ENCODE results near the gene MAML3.
"Not testable (repeated sequence)": the region's sequence is repeated elsewhere in the genome, so short reads cannot be mapped to it uniquely, and the experiment has no call there.

MAML3 gene

DNA sequence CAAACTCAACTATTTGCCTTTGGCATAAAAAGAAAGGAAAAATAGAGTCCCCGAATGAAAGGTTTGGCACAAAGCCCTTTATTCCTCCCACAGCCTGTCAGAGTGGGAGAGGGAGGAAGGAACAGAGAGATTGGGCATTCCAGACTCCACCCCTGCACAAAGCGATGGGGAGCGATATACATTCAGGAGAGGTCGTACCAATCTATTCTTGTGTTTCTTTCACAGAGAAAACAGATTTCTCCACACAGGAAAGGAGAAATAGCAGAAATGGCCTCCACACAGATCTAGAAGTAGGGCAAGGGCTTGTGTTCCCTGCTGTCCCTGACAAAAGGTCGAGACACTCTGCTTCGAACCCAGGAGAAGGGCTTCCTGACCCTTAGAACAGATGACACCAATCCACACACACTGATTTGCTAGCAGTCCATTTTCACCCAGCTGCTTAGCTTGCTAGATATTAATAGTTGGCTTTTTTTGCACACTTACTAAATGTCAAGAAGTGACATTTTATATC, 197.4 kb downstream of the MAML3 start:
- no peak for DNase-seq

DNA sequence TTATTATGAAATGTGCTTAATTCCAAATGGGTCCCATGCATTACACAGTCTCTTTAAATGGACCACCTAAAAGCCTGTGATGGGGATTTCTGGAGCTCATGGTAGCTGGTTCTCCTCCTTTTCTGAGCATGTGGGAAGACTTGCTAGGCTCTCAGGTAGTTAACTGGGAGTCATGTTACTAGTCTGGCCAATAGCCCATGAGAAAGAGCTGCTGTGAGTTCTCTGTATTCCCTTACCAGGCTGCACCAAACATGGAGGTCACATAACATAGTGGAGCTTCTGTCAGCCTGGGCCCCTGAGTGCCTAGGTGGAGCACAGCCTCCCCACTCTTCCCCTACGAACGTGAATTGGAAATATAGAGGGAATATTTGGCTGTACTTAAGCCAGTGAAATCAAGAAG, 198.4 kb downstream of the MAML3 start:
- no peak for DNase-seq

DNA sequence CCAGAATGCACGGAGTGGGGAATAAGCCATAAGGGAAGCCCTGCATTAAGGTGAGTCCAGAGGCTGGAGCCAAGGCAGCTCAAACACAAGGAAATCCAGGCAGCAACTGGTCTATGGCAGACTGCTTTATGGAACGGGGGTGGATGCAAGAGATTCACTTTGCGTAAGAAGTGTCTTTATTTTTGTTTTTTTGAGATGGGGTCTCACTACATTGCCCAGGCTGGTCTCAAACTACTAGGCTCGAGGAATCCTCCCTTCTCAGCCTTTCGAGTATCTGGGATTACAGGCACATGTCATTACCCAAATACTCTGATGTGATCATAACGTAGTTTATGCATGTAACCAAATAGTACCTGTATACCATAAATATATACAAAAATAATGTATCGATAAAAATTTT, 199.5 kb downstream of the MAML3 start:
- no peak for DNase-seq

DNA sequence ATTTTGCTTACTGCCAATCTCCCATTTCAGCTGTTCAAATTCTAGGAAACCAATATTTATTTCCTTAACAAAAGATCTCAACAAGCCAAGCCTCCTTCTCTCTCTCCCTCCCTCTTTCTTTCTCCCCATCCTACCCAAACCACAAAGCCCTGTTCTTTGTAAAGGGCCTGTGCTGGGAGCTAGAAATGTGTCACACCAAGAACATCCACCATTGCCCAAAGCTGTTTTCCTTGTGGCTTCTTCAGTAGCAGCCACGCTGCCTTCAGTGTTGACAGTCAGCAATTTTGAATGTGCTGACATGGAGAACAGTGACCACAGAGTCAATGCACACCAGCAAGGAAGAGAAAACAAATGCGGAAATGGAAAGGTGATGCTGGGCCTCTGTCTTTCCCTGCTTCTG, 203.0 kb downstream of the MAML3 start:
- DNase-seq = no peak

DNA sequence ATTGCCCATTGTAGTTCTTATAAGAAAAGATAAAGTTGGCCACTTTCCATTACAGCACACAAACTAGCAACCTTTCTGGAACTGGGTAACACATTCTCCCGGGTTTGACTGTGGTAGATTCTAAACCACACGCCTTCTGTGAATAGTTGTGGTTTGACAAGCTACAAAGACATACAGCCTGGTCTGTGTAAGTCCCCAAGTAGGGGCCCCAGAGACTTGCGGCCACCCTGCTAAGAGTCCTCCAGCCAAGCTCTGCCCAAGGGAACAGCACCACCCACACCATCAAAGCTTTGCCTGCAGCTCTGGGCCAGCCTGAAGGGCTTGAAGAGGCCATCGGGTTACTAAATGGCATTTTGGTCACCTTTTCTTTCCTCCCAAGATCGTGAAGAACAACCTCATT, 203.4 kb downstream of the MAML3 start:
- peak; percentile 67 for DNase-seq

DNA sequence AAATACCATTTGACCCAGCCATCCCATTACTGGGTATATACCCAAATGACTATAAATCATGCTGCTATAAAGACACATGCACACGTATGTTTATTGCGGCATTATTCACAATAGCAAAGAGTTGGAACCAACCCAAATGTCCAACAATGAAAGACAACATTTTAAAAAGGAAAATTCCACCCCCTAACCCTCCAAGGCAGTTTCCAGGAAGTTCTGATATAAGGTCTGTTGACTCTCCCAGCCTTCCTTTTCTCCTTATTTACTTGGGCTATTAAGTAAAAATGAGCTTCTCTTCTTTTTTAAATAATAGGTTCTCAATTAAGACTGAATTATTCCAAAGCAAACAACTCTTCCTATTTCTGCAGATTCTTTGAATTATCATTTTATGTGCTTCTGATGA, 209.1 kb downstream of the MAML3 start:
- DNase-seq = not testable (repeated sequence)

DNA sequence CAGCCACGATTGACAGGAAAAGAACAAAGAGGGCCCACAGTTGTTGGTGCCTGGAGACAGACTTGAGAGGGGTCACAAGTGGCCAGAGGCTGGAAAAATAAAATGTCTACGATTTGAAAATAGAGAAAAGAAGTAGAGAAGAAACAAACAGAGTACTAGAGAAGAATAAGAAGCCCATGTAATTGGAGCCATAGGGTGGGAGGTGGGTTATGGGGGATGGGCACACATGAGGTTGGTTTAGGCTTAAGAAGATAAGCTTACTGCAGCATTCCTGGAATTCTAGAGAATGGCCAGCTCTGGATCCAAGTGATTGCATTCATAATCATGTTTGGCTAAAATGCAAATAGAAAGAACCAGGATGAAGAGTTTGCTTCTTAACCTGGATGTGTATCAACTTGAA, 210.7 kb downstream of the MAML3 start:
- DNase-seq = no peak

DNA sequence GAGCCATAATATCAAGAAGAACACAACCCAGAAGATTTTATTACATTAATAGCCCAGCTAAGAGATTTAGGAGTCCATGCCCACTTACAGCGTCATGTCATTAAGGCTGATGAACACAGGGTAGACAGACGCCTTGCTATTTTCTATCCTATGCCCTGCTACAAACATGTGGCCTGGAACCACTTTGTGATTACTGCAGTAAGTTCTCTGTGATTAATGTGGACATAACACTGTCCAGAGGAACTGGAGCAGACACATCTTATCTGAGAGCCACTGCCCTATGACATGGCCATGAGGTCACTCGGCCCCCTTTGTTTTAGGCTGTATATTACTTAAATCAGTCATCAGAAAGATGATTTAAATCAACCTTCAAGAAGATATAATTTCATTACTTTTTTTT, 211.7 kb downstream of the MAML3 start:
- no peak for DNase-seq

DNA sequence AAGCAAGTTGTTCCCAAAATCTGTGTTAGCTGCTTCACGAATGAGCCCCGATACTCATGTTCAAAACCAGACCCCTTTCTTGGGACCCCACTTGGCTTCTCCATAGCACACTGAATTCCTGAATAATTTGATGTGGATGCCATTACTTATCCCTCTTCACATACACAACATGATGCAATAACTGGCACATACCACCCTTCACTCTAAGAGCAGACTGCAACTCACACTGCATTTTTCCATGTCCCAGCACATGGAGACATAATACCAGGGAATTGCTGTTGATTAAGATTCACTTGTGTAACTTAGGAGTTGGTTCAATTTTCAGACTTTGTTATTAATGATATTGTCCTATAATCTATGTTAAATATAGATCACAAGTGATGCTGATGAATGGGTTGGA, 213.4 kb downstream of the MAML3 start:
- no peak for DNase-seq

DNA sequence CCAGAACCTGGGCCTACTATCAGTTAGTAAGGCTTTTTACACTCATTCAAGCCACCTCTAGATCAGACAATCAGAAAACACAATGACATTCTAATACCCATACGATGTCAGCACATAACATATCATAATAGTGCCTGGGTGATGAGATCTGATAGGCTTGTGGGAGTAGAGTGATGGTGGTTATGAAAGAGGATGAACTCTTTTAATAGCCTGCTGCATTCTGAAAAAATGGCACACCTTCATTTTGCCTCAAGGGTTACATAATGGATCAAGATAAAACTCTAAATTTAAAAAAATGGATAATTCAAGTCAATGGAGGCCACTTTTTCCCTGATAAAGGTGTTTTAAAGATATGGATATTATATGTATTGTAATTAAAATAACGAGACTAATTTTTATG, 215.6 kb downstream of the MAML3 start:
- no peak for DNase-seq

DNA sequence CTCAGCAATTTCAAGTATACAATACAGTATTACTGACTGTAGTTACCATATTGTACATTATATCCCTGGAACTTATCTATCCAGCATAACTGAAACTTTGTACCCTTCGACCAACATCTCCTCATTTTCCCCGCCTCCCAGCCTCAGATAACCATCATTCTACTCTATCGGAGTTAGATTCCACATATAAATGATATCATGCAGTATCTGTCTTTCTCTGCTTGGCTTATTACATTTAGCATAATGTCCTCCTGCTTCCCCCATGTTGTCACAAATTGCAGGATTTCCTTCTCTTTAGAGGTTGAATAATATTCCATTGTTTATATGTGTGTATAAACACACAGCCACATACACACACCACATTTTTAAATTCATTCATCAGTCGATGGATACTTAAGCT, 218.1 kb downstream of the MAML3 start:
- DNase-seq = no peak

DNA sequence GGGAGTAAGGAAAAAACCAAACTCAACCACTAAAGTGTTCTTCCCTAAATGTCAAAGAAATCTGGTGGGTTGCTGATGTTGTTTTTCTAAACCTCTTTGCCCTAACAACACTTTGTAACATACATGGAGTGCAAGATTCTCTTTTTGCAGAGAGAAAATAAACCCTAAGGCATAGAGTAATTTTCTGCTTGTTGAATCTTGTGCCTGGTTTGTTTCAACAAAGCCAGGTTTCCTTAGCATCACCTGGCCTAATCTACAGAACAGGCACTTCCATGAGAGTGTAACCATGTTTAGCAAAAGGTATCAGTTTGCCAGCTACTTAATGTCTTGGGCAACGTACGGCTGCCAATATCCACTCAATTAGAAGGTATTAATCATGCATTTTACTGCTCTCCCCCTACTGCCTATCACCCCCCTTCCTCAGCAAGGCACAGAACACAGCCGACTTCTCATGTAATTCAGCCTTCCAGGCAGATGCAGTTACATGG, 219.2 kb downstream of the MAML3 start:
- no peak for DNase-seq

DNA sequence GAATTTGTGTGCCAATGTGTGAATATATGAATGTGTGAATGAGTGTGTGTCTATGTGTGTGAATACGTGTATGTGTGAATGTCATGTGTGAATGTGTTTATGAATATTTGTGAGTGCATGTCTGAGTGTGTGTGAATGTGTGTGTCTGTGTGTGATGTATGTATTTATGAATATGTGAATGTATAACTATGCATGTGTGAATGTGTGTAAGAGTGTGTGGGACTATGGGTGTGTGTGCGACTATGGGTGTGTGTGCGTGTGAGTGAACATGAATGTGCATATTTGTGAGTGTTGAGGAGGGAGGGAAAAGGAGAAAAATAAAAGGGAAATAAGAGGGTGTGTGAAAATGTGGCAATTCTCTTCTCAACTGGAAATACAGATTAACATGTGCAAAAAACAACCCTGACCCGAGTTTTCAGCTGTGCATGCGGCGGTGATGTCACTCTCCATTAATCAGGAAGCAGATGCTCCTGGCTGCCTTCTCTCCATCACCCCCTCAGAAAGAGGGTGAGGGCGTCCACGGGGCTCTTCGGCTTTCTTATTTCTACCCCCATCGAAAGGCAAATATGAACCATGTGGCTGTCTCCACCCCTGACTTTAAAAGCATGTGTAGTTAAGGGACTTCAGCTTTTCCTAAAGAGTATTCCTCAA, 219.8 kb downstream of the MAML3 start:
- DNase-seq = no peak

DNA sequence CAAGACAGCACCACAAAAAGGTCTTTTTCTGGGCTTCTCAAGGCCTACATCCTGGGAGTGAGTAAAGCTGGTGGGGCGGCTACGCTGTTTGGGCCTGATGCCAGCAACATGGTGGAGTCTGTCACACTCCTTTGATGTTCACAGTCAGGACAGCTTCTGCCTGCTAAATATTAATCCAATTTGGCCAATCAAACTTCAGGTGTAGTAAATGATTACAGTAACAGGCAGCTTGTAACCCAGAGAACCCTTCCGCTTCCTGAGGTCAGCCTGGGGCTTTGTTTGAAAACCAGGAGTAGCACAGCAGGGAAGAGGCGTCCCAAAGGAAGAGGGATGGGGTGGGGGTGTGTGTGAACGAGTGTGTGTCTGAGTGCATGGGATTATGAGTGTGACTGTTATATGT, 220.4 kb downstream of the MAML3 start:
- no peak for DNase-seq

DNA sequence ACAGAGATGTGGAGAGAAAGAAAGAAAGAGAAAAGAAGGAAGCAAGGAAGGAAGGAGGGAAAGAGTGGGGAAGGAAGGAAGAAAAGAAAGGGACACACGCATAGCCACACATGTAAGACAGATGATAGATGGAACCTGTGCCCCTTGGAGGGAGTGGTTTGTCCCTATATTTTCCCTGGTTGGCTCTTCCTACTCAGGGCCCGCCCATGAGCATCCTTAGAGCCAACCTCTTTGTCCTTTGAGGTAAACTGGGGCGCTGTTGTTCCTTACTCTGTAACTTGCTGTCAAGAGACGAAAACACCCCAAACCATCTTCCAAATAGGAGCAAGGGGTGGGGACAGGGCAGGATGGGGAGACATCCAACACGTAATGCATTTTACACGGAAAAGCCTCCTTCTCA, 220.9 kb downstream of the MAML3 start:
- no peak for DNase-seq

DNA sequence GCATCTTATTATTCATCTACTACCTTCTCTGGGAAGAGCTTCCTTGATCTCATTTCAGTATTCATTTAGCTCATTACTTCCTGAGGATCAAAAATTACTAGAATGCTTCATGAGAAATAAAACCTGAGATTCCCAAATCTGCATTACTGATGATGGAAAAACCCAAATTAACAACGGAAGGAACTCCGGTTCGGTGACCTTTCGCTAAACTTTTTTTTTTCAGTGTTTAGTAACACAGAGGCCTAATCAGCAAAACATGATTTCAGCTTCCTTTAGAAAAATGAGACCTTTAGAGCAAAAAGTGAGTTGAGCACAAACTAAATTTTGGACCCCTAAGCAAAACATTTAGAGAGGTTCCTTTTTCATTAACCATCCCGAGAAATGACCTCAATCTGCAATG, 229.2 kb downstream of the MAML3 start:
- DNase-seq = no peak

DNA sequence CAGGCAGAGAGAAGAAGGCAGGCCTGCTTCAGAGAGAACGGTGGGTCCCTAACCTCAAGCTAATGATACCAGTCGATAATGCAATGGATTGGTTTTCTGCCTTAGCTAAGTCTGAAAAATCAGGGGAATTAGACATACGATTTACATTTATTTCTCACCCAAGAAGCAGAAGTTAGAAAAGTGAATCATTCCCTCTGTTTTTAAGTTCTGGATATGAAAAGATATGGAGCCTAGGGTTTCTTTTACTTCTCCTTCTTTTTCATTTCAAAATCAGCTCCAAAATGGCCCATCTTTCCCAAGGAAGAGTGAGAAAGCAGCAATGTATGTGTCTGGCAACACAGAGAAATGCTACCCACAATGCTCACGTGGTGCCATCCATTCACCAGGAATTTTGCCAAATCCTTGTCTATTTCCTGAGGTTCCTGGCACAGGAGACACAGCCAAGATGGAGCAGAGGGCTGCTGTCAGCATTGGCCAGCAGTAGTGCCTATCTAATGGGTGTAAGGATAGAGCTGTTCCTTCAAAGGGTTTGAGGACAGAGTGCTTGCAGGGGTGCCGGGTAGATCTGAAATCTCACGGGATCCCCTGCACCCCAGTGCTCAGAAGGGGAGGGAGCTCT, 231.5 kb downstream of the MAML3 start:
- DNase-seq = no peak

DNA sequence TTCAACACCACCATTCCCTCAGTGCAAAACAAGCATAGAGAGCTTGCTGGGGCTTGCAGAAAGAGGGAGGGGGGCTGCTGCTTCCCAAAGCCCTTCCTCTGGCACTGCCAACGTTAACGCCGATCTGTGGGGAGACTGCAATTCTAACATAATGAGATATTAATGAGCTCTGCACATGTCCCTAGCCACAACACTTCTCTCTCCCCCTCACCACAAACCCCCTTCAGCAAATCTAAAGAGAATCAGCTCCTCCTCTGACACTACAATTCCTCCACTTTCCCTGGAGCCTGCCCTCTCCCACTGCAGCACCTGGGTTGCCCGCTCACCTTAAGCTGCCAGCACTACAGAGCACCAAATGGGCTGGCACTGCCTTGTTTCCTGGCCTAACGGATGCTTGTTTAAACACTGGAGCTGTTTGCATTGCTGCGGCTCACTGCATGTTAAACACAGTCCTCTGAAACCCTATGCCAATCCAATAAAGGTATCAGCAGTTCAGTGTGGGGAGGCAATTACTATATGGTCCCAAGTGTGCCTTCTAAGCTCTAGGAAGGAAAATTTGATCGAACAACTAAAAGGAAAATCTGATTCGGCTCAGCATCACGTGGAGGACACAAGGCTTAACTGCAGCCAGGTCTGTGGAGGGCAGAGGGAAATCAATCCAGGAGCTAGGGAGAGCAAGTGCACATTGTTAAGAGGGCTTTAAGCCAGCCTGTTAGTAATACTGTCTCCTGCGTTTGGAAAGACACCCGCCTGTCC, 232.4 kb downstream of the MAML3 start:
- DNase-seq = no peak

DNA sequence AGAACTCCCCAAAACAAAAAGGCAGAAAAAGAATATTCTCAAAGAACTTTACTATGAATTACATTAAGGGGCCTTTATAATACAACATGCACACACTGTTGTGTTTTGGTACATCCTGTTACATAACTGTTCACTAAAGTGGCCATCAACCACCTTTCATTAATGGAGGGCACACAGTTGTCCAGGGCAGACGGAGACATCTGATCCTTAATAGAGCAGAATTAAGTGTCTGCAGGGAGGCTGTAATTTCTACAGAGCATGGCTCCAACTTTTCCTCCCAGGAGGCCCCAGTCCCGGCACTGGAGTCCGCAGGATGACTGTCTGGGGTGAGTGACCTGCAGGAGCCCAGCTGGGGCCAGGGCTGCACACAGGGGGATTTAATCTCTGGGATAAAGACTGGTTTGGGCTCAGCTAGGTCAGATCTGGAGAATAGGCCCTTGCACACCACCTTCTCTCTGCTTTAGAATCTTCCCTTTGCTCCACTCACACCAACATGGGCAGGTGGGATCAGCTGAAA, 233.4 kb downstream of the MAML3 start:
- no peak for DNase-seq

DNA sequence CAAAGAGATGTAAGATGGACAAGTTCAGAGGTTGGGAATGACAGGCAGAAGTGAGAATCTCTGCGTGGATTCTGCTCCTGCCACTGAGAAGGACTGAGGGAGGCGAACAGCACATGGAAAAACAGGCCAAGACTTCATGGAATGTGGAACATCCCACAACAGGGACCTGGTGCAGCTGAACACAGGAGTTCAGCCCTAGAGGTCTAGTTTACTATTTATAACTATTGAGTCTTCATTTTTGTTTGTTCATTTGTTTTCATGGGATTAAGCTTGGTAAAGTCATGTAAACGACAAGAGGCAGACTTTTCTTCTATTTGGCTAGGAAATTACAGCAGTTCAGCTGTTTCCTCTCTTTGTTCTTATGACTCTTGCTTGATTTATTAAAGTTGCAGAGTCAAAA, 234.5 kb downstream of the MAML3 start:
- DNase-seq = no peak

DNA sequence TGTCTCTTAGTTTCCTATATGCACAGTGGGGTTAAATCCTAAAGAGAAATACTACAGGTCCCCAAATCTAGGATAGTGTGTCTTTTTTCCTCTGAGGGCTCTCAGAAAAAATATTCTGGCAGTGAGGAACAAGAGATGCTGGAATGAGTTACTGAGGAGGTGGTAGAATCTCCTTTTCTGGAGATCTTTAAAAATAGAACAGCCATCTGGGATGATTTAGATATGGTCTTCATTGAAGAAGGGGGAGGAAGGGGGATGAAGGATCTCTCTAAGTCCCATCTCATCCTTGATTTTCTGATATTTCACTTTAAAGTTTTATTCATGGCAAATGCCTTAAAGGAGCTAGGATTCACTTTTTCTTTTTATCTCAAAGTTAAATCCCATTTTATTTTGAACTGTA, 235.0 kb downstream of the MAML3 start:
- DNase-seq = no peak

DNA sequence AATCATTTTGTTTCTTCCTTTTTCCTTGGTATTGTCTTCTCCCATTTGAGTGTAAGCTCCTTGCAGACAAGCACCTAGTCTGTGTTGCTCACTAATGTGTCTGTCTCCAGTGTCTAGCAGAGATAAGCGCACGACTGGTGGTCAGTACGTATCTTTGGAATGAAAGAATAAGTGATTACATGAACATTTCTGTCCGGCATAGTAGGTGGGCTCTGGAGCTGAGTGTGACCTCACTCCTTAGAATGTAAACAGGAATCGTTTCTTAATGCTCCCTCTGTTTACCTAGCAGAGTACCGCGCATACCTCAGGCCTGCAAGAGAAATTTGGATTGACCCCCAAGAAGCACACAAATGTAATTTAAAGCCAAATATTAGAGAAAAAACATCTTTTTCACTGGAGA, 235.4 kb downstream of the MAML3 start:
- DNase-seq = no peak

DNA sequence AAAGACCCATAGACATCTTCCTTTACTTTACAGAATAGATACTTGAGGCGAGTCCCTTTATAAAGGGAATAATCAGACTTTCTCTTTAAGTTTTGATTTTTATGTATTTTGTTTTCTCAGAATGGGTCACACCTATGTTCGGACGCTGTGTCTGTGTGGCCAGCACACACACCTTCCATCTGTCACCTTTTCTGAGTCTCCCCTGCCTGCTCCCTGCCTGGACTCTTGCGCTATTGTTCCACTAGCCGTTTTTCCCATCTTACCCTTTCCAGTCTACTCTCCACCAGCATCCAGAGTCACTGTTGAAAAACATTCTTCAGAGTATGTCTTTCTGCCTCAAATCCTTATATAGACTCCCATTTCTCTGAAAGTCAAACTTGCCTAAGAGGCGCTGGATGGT, 236.1 kb downstream of the MAML3 start:
- no peak for DNase-seq

DNA sequence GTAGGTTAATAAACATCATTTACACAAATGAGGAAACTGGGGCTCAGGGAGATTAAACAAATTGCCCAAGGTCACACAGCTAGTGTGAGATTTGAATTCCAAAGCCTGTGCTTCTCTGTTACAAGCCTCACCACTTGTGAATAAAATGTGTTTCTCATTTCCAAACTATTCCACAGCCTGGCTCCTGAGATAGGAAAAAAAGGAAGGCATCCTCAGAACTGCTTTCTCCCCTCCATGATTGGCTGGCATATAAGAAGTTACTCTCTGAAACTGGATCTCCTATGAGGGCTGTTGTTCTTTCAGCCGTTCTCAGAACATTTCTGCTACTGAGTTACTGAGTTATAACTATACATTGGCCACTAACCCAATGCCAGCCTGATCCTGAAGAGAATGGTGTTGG, 237.9 kb downstream of the MAML3 start:
- no peak for DNase-seq

Data from activated CD8-positive, alpha-beta memory T cell treated with anti-CD3 and anti-CD28 coated beads for 24 hours (primary cell).